COR-L47 (cell line): ENCODE results near the gene SLIT3.

Source experiments
- DNase-seq: peaks from one replicate; lab custom pipeline; 2025; lab: John Stamatoyannopoulos, UW

Gene SLIT3

DNA sequence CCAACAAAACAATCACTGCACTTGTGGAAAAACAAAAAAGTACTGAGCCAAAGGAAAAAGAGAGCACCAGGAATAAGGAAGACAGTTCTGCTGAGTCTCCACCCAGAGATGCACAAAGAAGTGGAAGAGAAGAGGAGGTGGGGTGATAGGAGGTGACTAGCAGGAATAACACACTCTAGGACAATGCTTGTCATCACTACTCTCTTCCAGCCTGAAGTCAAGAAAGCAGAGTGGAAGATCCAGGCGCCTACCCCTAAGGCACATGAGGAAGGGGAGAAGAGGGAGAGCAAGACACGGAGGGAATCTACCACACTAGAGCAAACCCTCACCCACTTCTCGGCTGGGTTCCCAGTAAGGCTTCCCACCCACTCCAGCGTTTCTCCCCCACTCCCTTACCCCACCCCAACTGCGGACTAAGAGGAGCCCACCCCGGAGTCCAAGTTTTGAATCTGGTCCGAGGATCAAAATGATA lies 1.7 kb downstream of the SLIT3 start:
- no peak for DNase-seq

DNA sequence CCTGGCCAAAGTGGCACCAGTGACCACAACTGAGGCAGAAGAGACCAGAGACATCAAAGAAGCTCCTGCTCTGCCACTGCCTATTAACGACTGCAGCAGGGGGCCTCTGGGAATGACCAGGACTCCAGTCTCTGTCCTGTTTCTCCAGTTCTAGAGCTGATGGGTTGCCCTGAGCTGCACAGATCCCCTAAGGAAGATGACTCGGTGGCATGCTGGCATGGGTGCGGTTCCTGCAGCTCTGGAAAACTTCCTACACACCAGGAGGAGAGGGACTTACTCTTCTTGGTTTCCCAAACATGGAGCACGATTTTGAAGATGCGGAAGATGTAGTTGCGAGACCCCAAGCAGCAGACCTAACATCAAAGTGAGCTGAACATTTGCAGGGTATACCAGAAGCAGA lies 2.7 kb downstream of the SLIT3 start:
- no peak for DNase-seq

DNA sequence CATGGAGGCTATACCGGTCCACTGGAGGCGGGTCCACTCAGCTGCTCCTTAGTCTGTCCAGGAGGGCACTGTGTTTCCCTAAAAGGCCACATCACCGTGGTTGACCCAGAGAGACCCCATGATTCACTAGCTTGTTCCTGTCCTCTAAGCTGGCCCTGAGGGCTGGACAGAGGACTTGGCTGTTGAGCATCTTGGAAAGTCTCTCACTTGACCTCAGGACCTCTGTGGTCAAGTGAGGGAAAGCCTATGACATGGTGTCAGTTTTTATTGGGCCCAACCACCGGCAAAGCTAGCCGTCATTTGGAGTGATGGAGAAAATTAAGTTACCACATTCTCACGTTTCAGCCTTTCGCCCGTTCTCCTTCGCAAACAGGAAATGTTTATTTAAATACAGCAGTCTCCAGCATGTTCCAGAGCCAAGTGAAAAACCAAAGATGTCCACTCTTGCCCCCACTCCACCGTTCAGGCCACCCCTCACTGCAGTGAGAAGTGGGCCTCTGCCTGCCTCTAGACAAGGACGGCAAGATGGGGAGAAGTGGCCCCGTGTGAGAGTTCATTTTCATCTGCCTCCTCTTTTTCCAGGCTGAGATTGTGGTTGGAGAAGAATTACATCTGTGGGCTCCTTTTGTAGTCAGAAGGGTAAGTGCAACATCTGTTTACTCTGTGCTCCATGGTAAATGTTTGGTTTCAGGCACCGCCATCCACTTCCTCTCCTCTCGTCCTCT lies 4.4 kb downstream of the SLIT3 start:
- no peak for DNase-seq

DNA sequence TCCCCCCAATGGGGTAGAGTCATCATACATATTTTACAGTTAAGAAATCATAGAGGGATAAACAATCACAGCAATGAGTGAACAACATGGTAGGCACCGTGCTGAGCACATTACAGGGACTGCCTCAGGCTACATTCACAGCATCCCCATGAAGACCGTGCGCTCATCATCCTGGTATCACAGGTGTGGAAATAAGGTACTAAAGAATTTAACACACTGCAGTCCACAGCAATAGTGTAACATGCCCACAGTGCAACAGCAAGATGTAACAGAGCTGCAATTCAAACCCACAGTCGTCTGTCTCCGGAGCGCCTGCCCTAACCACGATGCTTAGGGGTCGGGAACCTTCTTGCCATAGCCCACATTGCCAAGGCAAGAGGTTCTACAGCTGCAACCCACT lies 5.6 kb downstream of the SLIT3 start:
- no peak for DNase-seq

DNA sequence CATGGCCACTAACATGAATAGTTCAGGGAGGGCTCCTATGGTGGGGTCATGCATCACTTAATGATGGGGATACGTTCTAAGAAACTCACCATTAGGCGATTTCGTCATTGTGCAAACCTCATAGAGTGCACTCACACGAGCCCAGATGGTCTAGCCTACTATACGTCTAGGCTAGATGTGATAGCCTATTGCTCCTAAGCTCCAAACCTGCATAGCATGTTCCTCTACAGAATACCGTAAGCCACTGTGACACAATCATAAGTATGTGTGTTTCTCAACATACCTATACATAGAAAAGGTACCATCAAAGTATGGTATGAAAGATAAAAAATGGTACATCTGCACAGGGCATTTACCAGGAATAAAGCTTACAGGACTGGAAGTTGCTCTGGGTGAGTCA lies 6.3 kb downstream of the SLIT3 start:
- no peak for DNase-seq

DNA sequence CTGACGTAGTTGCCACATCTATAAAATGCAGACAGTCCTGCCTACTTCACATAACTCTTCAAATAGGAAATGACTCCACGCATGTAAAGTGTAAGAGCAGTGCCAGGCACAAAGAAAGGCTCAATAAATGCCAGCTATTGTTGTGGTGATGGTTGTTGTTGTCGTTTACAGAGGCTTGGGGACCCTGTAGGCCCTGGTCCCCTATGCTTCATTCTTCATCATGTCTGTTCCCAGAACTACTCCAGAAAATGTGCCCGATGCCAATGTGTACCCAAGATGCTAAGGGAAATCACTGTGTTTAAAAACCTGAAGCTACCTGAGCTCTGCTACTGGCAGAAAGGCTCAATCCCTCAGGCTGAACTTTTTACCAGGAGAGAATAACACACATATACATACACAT lies 9.1 kb downstream of the SLIT3 start:
- DNase-seq = no peak

DNA sequence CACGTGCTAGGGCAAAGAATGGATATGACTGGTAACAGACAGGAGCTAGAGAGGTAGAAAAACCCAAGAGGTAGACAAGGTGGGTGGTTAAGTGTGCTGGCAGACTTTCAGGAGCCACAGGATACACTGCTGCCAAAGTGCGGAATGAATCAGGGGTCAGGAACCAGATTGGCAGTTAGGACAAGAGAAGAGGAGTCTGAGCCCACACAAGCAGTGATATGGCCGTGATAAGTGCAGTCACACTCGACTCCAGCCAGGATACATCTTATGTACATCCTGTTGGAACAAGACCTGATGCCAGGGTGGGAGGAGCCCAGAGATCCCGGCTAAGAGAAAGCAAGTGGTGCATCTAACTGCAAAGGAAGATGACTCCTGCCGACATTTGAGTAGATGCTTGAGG lies 10.0 kb downstream of the SLIT3 start:
- no peak for DNase-seq

DNA sequence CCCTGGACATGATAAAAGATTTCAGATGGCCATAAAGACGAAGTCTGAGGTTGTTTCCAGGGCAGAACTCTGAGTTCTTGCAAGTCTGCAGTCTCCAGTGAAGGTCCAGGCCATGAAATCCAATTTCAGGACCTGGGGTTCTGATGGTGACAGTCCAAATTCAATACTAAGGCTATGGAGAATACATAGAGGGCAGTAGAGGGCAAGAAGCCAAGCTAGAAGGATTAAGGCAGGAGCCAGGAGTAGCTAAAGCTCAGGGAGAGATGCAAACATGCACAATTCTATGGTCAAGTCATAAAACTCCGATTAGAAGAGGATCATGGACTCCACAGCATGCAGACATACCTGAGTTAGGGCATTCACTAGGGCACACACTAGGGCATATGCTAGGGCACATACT lies 11.4 kb downstream of the SLIT3 start:
- DNase-seq = no peak

DNA sequence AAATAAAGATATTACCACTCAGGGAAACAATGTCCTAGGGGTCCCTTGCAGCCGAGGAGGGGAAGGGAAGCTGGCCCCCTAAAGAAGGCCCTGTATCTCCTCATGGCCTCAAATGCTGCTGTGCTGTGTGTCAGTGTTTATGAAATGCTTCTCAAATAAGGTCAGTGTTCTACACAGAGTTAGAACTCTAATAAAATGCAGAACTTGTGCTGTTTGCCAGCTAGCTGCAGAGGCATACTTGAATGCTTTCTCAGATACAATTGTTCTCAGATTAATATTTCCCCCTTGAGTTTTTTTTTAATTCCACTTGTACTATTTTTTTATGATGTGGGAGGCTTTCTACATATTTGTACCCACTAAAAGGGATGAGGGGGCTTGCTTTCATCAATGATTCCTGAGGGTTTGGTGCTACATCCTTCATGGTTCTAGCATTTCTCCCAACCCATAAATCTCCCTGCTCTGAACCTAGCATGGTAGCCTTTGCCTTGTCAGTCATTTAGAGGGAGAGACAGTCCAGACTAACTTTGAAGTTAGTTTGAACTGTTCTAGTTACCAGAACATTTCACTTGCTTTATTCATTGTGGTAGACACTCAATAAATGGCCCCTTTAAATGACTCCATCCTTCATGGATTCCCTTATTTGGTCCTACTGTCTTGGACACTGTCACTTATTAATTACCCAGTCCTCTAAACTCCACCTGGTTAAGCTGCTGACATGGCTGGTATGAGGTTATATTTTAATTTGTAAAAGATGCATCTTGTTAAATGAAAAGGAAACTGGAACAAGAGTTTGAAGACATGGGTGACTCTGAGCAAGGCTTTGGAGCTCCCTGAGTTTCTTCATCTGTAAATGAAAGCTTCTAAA lies 12.6 kb downstream of the SLIT3 start:
- no peak for DNase-seq

DNA sequence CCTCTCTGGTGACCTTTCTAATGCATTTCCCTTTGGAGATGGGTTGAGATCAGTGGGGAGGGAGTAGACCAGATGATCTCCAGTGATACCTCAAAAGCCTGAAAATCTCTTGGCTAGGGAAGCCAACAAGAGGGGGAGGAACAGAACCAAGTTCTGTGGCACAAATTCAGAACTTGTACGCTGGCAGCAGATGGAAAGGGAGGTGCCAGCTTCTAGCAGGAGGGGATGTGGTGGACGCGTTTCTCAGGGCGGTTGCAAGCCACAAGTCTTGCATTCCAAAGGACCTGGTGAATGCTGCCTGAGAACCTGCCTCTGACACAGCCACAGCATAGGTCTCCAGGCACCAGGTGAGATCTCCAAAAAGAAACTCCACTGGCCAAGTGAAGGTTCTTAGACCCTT lies 13.4 kb downstream of the SLIT3 start:
- DNase-seq = no peak

DNA sequence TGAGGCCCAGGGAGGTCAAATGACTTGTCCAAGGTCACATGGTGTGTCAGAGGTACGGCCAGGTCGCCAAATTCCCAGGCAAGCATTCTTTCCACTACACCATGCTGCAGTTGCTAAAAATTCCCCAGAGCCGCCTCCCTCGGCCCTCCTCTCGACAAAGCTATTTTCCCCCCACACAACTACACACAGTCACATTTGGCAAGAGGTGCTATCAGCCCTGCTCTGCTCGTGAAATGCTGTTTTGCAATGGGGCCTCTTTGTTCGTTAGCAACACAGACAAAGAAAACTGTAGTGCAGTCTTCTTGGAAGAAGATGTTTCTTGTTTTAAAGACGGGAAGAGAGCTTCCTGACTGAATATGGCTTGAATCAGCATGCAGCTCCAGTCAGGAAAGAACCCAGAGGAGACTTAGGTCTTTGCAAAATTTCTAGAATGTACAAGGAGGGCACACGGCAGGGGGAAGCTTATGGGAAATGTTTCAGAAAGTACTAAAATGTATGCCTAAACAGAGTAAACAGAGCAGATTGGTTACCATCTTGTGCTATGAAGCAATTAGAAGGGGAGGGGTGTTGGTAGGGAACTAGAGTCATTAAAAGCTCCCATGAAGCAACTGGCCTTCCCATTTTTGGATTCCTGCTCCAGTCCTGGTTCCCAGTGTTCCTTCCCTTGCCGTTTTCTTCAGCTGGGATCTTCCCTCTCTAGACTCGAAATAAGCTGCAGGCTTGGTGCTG lies 14.2 kb downstream of the SLIT3 start:
- no peak for DNase-seq

DNA sequence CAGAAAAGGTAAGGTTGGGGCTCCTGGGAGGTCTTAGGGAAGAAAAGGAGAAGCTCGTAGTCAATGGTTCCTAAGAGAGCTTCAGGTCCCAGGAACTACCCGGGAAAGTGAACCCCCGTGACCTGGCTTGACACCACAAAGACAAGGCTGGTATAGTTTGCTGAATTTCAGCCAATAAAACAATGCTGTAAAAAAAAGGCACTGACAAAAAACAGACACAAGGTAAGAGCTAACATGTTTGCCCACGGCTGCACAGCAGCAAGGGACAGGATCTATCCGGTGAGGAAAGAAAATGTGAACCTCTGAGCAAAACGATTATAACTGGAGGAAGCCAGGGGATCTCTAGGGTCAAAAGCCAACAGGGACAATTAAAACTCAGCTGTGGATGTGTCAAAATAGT lies 17.1 kb downstream of the SLIT3 start:
- no peak for DNase-seq

DNA sequence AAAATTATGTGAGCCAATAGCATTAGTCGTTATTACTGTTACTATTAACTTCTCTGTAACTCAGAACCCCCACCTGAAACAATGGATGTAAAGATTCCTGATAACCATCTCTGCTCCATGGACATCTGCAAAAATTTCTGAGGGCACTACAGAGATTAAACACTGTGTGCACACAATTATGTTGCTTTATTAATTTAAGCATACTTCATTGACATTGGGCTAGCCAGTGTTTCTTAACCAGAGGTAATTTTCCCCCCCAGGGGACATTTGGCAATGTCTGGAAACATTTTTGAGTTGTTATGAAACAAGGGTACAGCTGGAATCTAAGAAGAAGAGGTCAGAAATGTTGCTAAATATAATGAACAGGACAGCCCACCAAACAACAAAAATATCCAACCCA lies 19.3 kb downstream of the SLIT3 start:
- DNase-seq = no peak

DNA sequence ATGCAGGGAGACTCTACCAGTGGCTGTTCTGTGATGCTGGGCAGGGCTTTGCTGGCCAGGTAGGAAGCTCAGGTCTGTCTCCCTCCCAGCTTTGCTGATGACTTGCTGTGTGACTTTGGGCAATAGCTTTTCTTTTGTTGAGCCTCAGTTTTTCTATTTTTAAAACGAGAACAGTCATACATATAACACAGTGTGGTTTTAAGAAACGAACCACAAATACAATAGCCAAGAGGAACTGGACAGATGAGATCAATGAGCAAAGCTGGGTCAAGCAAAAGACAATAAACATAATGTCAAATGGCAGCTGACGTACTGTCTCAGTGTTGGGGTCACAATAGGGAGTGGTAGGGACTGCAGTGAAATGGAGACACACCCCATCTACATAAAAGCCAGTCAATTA lies 20.2 kb downstream of the SLIT3 start:
- no peak for DNase-seq

DNA sequence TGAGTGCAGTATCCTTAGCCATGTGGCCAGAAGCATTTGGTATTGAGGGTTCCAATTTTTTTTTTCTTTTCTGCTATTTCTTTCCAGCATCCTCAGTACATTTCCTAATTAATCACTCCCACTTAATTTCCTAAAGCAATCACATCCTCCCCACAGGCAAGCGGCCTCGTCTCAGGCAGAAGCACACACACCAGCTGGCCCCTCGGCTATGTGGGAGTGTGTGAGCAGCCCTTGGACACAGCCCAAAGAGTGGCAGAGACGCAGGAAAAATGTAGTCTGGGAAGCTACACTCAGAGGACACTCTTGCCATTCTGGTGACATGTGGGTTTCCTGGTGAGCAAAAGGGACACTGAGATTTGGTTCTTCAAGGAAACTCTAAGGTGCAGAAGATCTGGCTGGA lies 20.7 kb downstream of the SLIT3 start:
- DNase-seq = no peak

DNA sequence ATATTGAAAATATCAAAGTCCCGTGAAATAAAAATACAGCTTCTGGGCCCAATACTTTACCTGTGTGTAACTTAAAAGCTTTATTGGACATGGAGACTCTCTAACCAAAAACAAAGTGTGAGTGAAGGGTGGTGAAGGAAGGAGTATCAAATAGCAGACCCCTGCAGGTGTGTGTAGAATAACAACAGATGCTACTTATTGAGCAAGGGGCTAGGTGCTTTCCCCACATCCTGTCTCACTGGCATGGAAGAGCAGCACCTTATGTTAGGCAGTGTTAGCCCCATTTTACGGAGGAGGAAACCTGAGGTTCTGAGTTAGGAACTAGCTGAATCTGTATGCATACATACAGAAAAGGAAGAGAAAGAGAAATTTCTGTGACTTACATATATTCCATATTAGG lies 21.8 kb downstream of the SLIT3 start:
- no peak for DNase-seq

DNA sequence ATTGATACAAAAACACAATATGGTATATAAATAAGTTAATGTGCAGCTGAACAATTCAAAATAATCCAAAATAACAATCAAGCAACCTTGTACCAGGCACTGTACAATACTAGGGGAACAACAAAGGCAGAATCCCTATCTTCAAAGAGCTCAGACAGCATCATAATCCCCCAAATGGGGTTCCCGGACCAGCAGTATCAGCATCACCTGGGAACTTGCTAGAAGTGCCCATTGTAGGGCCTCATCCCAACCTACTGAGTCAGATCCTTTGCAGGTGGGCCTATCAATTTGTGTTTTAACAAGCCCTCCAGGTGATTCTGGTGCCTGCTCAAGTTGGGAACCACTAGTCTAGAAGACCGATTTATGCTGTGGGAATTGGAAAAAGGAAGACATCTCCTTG lies 27.1 kb downstream of the SLIT3 start:
- no peak for DNase-seq

DNA sequence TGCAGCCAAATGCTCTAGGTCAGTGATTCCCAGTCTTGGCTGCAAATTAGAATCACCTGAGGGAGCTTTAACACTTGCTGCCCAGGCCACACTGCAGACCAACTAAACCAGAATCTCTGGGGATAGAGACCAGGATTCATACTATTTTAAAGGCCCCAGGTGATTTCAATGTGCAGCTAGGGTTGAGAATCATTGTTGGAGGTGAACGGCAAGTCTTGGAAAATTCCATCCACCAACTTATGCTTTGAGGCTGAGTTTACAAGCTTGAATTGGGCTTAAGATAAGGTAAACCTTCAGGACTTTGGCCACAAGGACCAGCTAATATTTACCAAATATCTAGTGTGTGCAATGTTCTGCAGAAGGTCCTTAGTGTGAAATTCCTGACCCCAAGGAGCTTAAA lies 27.5 kb downstream of the SLIT3 start:
- DNase-seq = no peak

DNA sequence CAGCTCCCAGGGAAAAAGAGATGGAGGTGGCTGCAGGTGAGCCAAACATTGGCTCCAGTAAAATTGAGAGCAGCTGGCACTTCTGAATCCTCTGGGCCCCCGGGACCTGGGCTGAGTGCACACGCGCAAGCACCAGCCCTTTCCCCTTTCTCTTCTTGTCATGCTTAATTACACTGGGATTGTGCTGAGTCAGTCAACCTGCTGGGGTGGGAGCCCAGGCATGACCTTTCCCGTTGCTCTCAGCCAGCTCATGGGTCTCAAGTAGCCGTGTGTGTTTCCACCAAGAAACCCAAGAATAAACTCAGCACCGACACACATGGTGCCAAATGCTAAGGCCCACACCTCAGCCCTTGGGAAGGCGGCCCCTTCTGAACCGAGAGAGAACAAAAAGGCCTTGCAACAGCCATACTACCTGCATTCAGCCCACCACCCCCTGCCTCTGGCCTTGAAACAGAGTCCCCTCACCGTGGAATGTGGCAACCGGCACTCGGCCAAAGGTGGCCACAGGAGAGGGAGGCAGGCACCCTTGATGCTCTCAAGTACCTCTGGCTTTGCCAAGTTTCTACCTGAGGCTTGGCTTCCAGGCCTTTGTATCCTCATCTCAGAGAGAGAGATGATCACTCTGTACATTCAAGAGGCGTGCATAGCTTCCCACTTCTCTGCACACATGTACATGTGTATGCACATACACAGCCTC lies 28.1 kb downstream of the SLIT3 start:
- no peak for DNase-seq

DNA sequence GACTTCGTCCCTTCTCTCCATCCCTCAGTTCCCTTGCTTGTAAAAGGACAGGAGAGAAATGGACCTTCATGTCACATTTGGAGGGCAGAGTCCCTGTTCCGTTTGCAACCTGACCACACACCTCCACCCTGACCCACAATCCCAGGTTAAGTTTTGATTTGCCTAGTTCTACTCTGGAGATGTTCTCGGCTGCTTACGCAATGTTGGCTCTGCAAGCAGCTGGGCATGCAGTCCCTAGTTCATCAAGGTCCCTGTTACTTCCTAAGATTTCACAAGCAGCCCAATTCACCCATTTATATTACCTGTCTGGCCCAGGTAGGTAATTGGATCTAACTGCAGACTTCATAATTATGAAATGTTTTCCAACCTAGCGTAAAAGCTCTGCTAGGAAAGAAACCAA lies 28.8 kb downstream of the SLIT3 start:
- DNase-seq = no peak

DNA sequence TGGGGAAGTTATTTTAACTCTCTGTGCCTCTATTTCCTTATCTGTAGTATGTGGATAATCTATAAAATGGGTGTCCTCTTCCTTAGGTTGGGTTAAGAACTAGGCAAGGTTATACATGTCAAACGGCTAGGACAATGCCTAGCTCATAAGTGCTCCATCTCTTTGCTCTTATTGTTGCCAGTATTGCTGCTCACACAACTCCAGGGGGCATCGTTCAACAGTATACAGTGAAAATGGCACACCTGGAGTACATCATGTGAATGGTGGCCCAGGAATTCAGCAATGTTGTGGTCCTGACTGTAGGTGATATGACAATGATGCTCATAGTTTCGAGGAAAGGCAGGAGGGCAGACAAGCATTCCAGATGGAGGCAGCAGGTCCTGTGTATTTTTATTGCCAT lies 30.1 kb downstream of the SLIT3 start:
- no peak for DNase-seq

DNA sequence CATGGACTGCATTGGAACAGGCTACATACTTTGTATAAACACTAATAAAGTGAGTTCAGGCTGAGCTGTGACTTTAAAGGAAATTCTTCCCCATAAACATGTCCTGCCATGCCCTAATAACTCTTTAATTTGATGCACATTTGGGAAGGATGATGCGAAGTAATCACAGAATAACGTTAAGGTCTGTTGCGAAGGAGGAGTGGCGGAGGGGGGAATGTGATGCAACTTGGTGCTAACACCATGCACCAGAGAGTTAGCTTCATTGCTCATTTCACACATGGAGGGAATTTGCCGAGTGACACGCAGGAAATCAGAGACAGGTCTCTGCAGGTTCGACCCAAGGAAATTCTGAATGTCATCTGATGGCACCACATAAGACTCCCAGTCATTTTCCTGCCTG lies 32.9 kb downstream of the SLIT3 start:
- no peak for DNase-seq
